Loucy (cell line): ENCODE data around the gene OPTN.

ENCODE experiments used
- EZH2phosphoT487 ChIP-seq: fragments of 200-600 bp; IDR thresholded peaks from 2 replicates; pipeline ENCODE4 v1.6.1; 2018; ENCODE audit warnings: antibody characterized with exemption, mild to moderate bottlenecking, moderate library complexity, borderline replicate concordance
- TF ChIP-seq, protein P1 (sequence below): fragments of 200-600 bp; sonication (generic); conservative IDR thresholded peaks from 2 replicates; pipeline ENCODE4 v1.5.1; 2014; ENCODE audit warnings: mild to moderate bottlenecking, antibody characterized with exemption, low read length

DNA sequence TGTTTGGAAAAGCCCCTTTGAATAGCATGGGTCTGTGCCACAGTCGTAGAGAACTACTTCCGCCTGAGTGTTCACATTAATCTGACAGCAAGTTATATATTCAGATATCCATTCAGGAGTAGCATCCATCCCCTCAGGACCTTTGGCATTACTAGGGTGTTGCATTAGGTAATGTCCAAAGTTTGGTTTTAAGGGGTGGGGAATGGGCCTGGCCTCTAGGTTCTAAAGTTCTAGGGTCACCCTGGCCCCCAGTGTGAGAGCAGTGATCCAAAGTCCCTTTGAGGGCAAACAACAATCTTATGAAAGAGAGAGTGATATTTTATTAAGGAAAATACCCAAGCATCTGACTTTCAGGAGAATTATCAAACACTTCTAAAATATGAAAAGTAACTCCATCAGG, 73.7 kb downstream of the OPTN start:
- TF ChIP-seq, protein P1, sequence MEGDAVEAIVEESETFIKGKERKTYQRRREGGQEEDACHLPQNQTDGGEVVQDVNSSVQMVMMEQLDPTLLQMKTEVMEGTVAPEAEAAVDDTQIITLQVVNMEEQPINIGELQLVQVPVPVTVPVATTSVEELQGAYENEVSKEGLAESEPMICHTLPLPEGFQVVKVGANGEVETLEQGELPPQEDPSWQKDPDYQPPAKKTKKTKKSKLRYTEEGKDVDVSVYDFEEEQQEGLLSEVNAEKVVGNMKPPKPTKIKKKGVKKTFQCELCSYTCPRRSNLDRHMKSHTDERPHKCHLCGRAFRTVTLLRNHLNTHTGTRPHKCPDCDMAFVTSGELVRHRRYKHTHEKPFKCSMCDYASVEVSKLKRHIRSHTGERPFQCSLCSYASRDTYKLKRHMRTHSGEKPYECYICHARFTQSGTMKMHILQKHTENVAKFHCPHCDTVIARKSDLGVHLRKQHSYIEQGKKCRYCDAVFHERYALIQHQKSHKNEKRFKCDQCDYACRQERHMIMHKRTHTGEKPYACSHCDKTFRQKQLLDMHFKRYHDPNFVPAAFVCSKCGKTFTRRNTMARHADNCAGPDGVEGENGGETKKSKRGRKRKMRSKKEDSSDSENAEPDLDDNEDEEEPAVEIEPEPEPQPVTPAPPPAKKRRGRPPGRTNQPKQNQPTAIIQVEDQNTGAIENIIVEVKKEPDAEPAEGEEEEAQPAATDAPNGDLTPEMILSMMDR: no peak
- TF ChIP-seq EZH2phosphoT487: no peak
